ENCODE measurements around the gene LRP1.

Gene LRP1

DNA sequence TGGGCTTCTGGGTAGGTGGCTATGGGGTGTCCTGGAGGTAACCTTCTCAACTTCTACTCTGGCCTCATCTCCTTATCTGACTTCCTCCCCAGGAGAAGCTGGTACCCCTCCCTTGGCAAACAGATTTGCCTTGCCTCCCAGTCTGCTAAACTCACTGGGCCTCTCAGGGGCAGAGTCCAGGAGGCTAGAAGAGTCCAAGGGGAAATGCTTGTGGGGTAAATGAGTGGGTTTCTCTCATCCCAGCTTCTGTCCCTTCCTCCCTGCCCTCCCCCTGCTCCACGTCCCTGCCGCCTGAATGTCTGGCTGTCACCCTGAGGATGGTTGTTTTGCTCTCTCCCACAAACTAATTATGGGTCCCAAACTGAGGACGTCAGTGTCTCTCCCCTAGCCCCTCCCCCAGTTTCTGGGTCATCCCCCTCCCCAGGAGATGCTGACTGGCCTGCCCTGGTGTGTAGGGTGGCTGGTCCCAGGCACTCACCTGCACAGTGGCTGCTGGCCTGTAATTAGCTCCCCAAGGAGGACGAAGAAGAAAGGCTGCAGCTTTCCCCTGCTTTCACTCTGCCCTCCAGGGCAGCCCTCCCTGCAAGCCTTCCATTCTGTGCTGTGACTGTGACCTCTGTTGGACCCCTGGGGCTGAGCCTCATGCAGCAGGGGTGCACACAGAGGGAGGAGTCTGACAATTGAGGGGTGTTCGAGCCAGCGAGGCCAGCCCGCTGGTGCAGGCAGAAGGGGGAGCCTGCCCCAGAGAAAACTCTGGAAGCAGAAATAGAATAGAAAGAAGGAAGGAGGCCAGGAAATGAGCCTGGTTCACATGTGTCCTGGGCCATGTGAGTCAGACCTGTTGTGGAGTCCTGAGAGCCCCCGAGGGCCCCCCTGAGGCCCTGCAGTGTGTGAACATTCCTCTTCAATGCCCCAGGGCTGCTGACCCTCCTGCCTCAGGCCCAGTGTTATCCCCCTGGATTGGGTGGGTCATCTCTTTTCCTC is 19.0 kb downstream of the LRP1 start, which contains the start of gene LRP1-AS:
Gene LRP1-AS, minus strand, starts transcription at position 659 of the 984 bp plus-strand sequence.
- TF ChIP-seq, protein P1, sequence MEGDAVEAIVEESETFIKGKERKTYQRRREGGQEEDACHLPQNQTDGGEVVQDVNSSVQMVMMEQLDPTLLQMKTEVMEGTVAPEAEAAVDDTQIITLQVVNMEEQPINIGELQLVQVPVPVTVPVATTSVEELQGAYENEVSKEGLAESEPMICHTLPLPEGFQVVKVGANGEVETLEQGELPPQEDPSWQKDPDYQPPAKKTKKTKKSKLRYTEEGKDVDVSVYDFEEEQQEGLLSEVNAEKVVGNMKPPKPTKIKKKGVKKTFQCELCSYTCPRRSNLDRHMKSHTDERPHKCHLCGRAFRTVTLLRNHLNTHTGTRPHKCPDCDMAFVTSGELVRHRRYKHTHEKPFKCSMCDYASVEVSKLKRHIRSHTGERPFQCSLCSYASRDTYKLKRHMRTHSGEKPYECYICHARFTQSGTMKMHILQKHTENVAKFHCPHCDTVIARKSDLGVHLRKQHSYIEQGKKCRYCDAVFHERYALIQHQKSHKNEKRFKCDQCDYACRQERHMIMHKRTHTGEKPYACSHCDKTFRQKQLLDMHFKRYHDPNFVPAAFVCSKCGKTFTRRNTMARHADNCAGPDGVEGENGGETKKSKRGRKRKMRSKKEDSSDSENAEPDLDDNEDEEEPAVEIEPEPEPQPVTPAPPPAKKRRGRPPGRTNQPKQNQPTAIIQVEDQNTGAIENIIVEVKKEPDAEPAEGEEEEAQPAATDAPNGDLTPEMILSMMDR (IDR thresholded peaks at IDR 0.05; ENCODE audit: borderline replicate concordance, insufficient read depth, low read depth, low read length), result no peak
- H3K4me3 ChIP-seq (ENCODE audit: low read depth, low read length), result no peak within 1 kb of the TSS

GRCh38 chr12:57148469-57149244 is 20.4 kb downstream of the LRP1 start:
- H3K4me3 ChIP-seq (ENCODE audit: low read depth, low read length), result no peak overlapping the region
- TF ChIP-seq, protein P1 (IDR thresholded peaks at IDR 0.05; ENCODE audit: borderline replicate concordance, insufficient read depth, low read depth, low read length), result no peak

DNA sequence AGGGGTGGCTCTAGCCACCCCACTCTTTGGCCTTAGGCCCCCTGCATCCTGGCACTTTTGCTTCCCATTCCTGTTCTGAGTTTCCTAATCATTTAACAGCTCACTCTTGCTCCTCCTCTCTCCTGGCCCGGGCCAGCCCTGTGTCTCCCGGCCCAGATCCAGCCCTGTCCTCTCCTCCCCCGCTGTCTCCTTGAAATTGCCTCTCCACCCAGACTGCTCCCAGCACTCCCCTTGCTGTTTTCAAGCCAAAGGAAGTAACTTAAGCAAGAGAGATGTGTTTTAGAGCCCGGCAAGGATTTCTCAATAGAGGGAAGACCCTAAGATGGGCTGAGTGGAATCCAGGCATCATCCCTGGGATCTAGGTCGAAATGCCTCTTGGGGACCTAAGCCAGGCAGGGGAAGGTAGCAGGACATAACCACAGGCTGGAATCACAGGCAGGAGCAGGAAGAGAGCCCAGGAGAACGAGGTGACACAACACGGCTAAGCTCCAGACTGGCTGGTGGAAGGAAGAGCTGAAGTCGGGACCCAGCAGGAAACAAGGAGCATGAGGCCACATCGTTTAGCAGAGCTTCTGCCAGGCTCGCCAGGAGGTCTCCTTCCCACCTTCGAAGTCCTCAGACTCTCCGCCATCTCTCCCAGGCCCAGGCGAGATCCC is 21.1 kb downstream of the LRP1 start:
- no peak overlapping the region for H3K4me3 ChIP-seq (ENCODE audit: low read depth, low read length)
- TF ChIP-seq, protein P1 (IDR thresholded peaks at IDR 0.05; ENCODE audit: borderline replicate concordance, insufficient read depth, low read depth, low read length), result no peak

DNA sequence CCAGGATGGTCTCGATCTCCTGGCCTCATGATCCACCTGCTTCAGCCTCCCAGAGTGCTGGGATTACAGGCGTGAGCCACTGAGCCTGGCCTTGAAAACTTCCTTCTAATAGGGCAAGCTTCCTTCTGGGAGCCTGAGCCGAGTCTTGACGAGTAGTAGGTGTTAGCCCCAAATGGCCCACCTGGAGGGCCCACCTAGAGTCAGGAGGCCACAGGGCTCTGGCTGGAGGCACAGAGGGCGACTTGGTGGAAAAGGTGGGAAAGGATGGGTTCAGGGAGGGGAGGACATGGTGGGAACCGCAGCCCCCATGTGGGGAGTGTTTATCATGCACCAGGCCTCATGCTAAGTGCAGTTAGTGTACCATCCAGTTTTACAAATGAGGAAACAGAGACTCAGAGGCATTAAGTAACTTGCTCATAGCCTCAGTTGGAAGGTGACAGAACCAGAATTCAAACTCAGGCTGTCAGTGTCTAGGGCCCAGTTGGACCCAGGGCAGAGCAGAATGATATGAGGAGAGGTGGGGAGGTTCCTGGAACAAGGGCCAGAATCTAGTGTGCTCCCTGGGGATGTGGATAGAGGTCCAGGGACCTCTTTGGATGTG is 22.2 kb downstream of the LRP1 start:
- TF ChIP-seq, protein P1 (IDR thresholded peaks at IDR 0.05; ENCODE audit: borderline replicate concordance, insufficient read depth, low read depth, low read length), result no peak
- no peak overlapping the region for H3K4me3 ChIP-seq (ENCODE audit: low read depth, low read length)

DNA sequence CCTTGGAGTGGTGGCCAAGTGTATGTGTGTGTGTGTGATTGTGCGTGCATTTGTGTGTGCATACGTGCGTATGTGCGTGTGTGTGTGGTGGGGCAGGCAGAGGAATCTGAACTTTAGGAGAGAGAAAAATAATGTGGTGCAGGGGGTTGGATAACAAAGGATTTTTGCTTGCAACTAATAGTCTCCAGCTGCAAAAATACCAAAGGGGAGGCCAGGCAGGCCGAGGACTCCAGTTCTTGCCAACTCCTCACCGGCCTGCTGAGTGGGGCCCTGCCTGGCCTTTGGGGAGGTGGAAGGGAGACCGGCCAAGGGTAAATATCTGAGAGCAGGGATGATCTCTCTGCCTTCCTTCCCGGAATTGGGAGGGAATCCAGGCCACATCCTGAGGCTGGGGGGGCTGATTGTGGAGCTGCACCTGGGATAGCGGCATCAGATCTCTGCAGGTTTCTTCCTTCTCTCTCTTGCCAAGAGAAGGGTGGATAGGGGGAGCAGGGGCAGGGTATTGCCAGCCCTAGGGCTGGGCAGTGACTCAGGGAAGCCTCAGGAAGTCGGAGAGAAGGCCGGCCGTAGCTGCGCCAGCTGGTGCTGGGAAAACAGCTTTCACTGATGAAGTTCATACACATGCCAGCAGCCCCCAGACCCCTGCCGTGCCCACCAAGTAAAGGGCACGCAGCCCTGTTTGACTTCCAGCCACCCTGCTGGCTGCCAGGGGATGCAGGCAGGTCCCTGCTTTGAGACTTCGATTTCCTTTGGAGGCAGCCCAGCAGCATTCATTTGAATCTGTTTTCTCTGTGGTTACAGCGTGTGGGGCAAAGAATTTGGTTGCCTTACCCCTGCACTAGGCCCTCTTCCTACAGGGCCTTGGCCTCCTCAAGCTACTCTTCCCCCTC is 23.7 kb downstream of the LRP1 start:
- TF ChIP-seq, protein P1 (IDR thresholded peaks at IDR 0.05; ENCODE audit: borderline replicate concordance, insufficient read depth, low read depth, low read length), result no peak
- H3K4me3 ChIP-seq (ENCODE audit: low read depth, low read length), result no peak overlapping the region

DNA sequence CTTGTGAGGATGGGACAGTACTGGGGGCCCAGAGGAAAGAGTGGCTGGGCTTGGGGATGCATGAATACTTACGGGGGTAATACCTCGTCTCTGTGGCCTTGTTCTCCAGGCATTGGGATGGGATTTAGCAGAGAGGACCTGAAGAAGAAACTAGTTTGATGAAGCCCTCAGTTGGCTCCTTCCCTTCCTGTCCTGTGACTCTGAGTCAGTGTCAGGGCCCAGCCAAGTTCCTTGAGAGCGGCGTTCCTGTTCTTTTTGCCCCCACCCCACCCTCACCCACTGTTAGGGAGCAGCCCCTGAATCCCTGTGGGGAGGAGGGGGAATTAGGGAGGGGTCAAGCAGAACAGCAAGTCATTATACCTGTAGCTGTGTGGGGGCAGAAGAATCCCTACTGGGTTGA is 24.4 kb downstream of the LRP1 start:
- H3K4me3 ChIP-seq (ENCODE audit: low read depth, low read length), result no peak overlapping the region

More for the DNA sequence above, 24.4 kb downstream of the LRP1 start:
- TF ChIP-seq, protein P1 (IDR thresholded peaks at IDR 0.05; ENCODE audit: borderline replicate concordance, insufficient read depth, low read depth, low read length), result no peak

All from GM12875 (cell line).